Measurements from ENCODE around the gene GDA. TPM values are rescaled to one million over a fixed set of nuclear protein-coding genes. Genes with fewer than 3 reads are reported as not detected.

The GDA gene
- total RNA-seq, 1 donor from 2014 or later: 1.8 TPM

DNA sequence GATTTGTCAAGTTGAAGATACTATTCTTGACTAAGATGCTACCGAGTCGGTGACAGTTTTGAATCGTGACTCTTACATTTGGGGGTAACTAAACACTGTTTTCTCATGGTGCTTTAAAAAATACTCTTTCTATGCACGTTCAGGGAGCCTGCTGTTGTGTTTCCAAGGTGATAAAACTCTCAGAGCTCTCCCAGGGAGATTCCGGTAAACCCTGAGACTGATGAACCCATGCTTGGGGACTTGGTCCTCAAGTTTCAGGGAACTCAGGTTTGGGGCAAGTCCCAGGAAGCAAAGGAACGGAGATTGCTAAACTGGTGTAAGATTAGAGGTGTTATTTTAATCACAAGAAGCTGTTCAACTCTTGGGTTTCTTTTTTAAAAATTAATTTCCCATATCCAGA lies 1.4 kb downstream of the GDA start:
- DNase-seq: no peak

DNA sequence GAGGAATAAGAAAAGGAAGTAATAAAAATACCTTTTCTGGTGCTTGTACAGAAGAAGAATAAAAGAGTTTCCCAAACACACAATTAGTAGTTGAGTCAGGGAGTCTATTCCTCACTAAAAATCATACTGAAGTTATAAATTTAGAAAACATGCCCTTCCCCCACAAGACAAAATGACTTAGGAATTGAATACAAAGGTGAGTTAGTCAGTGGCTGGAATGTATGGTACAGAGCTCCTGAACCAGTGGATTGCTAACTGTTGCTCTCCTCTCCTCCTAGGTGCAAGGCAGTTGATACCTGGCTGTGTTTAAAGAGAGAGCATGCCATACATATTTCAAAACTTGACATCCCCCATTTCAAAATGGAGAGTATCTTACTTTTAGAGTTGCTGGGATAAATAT lies 1.9 kb downstream of the GDA start:
- no peak for DNase-seq

DNA sequence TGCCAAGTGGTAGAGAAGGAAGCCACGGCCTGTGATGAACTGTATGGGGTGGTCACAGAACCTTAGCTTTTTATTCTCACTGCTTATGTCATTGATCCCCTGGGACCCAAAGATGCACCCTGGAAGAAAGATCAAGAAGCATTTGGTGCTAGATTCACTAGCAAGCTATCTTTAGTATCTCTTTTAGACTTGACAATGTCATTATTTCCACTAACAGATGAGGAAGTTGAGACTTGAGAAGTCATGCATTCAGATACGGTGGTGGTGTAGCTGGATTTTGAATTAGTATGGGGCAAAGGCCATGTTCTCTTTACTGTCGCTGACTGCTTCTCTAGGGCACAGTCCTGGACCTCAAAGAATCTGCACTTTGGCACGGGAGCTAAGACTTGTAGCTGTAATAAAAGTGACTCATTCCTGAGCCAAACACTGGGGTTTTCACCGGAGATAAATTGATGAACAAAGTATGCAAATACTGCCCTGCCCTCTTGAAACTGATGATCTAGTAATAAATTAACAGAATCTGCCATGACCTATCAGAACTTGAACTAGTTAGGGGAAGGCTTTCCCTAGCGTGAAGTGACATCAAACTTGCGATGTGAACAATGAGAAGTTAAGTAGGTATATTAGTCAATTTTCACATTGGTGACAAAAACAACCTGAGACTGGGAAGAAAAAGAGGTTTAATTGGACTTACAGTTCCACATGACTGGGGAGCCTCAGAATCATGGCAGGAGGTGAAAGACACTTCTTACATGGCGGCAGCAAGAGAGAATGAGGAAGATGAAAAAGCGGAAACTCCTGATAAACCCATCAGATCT lies 5.4 kb downstream of the GDA start:
- no peak for DNase-seq

DNA sequence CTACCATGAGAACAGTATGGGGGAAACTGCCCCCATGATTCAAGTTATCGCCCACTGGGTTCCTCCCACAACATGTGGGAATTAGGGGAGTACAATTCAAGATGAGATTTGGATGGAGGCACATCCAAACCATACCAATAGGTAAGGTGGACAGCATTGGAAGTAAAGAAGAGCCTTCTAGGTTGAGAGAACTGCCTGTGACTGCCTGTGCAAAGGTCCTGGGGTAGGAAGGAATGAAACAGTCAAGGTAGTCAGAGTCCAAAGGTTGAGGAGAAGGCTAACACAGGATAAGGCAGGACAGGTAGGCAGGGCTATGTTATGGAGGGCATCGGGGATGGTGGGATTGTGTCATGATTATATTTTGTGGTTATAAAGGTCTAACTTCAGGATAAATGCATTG lies 6.1 kb downstream of the GDA start:
- DNase-seq: no peak

DNA sequence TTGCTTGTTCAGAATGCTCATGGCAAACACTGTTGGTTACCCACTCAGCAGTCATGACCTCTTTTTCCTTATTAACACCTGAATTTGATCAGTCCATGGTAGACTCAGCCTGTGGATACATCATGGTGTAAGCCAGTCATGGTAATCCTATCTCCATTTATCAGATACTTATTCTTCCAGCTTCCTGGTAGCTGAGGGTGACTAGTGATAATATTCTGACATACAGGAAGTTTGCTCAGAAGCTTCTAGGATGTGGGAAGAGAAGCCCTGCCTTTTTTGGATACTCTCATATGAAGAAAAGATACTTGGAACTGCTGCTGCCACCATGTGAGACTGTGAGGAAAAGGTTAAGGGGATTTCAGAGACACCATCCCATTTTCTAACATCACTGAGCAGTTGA lies 7.3 kb downstream of the GDA start:
- no peak for DNase-seq

DNA sequence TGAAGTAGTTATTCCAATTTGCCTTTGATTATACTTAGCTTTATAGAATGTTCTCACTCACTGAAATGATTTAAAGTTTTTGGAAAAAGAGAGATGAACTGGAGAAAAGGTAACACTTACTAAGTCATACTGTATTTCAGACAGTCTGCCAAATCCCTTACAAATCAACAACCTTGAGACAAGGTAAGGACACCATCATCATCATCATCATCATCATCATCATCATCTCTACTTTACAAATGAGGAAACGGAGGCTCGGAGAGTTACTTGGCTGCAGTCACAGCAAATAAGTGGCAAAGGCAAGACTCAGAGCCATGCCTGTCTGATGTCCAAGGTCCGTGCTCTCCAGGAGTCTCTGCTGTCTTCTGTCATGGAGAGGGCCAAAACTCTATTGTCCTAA lies 9.4 kb downstream of the GDA start:
- DNase-seq: no peak

DNA sequence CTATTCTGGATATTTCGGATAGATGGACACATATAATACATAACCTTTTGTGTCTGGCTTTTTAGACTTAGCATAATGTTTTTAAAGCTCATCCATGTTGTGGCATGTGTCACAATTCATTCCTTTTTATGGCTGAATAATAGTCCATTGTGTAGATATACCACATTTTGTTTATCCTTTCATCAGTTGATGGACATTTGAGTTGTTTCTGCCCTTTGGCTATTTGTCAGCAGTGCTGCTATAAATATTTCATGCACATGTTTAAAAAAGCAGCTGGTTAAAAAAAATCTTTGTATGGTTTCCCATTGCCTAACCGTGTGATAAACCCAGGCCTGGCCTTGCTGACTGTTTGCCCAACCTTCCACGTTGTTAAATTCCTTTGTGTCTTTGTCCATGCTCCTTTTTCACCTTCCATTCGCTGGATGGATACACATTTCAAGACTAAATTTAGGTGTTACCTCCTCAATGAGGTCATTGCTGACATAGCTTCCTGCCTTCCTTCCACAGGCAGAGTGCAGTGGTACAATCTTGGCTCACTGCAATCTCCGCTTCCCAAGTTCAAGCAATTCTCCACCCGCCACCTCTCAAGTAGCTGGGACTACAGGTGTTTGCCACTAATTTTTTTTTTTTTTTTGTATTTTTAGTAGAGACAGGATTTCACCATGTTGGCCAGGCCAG lies 11.3 kb downstream of the GDA start:
- DNase-seq: no peak

DNA sequence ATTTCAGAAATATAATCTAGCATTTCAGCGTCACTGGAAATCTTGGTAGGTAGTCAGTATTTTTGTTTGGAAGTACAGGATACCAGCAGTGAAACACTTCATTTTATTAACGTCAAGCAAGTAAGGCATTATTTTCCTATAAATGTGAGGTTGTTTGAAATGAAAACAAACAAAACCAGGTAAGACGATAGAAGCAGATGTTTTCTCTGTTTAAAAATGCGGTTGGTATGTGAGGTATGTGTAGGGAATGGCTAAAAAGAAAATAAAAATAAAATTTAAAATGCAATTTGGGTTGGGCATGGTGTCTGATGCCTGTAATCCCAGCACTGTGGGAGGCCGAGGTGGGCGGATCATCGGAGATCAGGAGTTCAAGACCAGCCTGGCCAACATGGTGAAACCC lies 16.1 kb downstream of the GDA start:
- DNase-seq: no peak

DNA sequence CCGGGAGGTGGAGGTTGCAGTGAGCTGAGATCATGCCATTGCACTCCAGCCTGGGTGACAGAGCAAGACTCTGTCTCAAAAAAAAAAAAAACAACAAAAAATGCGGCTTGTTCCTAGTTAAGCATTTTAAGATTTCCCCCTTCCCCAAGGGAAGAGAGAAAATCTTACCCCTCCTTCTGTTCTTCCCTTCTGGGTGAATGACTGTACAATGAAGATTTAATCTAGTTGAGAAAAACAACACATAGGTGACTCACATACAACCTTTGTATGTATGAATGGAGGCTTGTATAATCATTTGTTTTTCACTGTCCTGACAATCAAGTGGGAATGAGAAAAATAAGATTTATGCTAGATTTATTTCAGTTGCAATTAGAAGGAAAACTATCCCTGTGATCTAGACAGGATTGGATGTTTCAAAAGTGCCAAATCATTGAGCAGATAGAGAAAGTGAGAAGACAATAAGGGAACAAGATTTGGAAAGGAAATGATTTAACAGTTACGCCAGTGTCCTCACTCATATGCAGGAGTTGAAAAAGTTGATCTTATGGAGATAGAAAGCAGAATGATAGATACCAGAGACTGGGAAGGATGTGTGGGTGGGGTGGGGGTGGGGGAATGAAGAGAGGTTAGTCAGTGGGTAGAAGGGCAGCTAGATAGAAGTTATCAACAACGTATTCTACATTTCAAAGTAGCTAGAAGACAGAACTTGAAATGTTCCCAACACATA lies 16.7 kb downstream of the GDA start:
- DNase-seq: no peak

DNA sequence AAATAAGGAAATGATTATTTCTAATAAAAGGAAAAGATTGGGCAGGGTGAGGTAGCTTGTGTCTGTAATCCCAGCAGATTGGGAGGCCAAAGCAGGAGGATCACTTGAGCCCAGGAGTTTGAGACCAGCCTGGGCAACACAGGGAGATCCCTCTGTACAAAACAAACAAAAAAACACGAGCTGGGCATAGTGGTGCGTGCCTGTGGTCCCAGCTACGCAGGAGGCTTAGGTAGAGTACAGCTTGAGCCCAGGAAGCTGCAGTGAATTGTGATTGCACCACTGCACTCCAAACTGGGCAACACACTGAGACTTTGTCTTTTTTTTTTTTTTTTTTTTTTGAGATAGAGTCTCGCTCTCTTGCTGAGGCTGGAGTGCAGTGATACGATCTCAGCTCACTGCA lies 18.8 kb downstream of the GDA start:
- no peak for DNase-seq

DNA sequence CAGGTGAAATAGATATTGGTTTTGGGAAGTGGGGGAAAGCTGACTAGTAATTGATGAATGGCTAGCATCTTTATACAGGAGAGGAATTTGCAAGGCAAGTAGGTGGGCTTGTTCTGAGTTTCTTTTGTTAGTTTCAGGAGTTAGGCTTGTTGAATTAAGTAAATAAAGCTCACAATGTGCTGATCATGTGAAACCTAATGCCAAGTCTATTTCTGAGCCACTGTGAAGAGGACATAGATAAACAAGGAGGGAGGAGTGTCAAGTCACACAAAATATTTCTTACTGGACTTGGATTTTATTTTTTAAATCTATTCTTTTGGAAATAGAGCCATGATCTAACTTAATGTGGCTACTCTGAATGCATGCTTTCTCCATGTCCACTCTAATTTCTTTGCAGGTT lies 19.9 kb downstream of the GDA start:
- peak; percentile 7 for DNase-seq

DNA sequence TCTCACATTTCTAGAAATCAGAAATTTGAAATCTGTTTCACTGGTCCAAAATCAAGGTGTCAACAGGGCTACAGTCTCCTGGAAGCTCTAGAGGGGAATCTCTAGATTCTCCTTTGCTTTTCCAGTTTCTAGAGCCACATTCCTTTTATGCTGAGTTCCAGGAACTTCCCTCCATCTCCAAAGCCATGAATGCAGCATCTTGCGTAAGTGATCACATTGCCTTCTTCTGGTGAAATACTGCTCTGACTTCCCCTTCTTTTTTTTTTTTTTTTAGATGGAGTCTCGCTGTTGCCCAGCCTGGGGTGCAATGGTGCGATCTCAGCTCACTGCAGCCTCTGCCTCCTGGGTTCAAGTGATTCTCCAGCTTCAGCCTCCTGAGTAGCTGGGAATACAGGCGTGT lies 23.8 kb downstream of the GDA start:
- DNase-seq: no peak

DNA sequence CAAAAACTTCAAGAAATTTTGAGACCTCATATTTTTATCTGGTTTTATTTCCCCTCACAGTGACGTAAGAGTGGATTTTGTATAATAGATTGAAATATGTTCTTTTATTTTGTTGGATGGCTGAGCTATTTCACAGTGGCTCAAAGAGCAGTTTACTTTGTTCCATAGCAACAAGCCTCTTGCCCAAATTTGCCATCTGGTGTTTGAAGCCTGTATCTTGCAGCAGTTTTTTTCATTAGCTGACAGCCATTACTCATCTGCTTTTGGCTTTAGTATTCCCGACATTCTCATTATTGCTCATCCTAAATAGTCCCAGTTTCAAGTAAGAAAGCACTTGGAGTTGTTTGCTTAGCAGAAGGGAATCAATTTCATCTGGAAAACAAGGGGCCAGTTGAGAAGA lies 36.3 kb downstream of the GDA start:
- no peak for DNase-seq

DNA sequence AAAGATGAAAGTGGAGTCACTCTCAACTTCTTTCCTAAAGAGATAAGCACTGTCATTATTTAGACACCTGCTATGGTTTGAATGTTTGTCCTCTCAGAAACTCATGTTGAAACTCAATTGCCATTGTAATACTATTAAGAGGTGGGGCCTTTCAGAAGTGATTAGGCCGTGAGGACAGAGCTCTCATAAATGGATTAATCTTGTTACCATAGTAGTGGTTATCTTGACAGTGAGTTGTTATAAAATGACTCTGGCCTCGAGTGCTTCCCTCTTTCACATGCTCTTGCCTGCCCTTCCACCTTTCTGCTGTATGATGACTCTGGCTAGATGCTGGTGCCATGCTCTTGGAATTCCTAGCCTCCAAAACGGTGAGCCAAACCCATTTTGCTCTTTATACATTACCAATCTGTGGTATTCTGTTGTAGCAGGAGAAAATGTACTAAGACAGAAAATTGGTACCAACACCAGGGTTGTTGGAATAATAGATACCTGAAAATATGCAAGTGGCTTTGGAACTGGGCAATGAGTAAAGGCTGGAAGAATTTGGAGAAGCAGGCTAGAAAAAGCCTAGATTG lies 38.0 kb downstream of the GDA start:
- no peak for DNase-seq

DNA sequence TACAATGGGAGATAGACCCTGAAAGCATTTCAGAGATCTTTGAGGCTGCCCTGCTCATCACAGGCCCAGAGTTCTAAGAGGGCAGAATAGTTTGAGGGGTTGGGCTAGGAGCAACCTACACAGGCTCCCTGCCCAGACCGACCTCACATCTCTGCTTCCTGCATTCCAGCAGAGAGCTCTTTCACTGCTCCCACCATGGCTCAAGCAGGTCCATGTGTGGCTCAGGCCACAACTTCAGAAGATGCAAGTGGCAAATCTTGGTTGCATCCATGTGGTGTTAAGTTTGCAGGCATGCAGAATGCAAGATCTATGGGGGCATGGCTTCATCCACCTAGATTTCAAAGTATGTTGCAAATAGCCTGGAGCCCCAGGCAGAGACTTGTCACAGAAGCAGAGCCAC lies 39.0 kb downstream of the GDA start:
- no peak for DNase-seq

DNA sequence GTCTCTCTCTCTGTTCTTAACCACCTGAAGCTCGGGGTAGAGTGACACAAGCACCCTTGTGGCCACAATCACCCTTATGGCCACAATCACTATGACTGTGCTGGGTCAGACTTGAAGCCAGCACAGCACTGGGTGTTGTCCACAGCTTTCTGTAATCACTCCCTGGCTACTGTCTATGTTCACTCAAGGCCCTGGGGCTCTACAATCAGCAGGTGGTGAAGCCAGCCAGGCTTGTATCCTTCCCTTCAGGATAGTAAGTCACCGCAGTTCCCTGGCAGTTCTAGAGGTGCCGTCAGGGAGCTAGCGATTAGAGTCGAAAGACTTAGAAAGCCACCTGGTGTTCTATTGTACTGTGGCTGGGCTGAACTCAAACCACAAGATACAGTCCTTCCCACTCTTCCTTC lies 44.2 kb downstream of the GDA start:
- DNase-seq: no peak

DNA sequence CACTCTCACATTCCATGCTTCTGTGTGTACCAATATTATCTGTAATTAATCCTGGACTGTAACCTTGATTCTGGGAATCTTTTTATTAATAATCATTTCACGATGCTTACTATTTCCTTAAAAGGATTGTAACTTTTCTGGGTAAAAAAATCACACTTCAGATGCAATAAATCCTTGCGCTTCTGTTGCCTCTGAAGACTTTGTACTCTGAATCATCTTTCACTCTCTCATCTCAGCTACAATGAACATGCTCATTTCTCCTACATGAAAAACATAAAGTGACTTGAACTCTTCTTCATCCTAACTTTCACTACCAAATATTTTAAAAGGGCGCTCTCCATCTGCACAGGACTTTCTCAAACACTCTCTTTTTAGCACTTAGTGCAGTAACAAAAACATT lies 50.0 kb downstream of the GDA start:
- DNase-seq: no peak

DNA sequence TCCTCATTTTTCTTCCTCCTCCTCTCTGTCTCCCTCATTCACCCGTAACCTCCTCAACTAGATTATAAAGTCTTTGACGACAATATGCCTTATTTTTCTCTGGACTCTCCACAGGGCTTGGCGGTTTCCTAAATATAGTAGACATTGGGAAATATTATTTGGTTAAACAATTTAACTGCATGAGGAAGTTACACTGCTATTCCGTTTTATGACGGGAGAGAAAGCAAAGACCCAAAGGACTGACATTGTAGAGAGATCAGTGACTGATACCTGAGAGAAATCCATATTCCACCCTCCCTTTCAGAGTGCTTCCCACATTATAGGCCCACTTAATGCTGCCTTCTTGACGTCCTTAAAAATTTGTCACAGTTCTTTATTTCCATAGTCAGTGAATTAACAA lies 51.2 kb downstream of the GDA start:
- DNase-seq: no peak

DNA sequence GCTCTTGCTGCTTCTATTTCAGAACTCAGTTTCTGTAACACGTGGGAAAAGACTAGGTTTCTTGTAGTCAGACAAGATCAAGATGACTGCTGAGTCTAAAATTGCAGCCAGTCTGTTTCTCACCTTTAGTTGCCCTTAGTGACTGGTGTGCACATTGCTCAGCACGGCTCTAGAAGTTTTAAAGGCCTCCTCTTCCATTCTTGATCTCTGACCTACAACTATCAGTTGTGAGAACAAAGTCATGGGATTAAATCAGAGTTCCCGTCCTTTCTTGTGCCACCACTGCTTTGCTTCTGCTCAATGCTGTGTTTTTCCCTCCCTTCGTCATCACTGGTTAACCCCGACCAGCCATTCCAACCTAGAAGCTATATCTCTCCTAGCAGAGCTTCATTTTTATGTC lies 52.8 kb downstream of the GDA start:
- no peak for DNase-seq

DNA sequence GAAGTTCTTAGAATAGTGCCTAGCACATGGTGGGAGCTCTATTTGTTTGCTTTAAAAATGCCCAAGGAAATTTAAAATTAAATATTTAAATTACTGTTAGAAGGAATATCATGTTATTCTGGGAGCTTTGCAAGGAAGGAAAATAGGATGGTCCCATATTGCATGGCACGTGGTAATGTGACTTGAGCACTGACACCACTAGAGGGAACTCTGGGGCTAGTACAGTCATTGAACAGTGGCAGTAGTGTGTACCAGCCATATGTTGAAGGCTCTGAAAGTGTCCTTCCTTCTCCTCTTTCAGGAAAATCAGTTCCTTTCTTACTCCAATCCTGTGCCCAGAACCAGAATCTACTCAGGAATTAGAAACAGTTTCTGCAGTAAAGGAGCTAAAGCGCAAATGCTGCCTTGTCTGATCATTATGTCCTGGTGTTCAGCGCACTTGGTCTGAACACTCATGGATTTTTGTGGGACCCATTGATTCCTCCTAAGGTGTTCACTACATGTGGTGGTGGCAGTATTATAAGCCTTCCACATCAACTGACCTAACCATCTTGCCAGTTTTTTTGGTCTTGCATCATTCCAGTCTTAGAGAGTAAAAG lies 54.1 kb downstream of the GDA start:
- peak; percentile 41 for DNase-seq

DNA sequence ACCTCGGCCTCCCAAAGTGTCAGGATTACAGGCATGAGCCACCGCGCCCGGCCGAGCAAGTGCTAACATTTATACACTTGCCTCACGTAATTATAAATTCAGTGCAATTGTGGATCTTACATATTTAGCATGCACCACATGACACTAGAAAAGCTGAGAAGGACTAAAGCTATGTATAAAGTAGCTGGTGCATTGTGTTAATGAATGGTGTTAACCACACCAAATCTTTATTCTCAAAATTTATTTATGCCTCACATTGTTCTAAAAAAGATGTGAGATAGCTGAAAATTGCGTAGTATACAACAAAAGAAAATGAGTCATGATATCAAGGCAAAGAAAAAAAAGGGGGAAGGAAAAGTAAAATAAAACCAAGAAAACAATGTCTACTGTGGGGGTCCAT lies 54.8 kb downstream of the GDA start:
- no peak for DNase-seq

DNA sequence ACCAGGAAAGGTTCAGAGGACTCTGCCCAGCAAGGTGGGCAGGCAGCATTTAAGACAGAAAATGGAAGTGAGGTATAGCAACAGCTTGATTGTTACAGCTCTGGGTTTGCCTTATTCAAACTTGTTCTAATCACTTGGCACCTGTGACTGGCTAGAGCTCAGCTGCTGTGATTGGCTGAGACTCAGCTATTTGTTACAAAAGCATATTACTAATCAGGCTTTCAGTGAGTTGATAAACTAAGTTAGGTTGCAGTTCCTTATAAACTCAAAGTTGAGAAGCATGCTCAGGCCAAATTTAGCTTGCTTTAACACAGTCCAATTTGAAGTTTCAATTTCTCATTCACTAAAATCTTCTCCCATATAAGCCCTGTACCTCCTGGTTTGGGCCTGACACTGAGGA lies 56.3 kb downstream of the GDA start:
- DNase-seq: no peak

DNA sequence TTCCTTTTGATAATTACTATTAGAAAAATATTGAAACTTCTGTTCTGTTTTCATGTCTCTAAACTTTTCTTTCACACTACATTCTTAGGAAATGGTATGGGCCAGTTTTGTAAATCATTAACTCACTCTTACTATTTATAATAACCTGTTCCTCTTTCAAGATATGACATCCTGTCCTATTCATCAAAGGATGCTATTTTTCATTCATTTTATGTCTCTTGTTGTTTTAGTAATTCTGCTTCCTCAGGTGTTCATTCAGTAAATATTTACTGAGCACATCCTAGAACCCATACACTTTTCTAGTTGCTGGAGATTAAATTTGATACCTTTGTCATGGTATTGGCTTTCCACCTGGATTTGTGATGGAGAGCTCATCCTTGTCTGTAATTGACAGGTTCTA lies 58.0 kb downstream of the GDA start:
- DNase-seq: no peak
